NCI-H1694 (cell line): Measurements from ENCODE around the gene AK8.
"Not testable (repeated sequence)": the region's sequence is repeated elsewhere in the genome, so short reads cannot be mapped to it uniquely, and the experiment has no call there.

Experiments used
- DNase-seq: peaks from one replicate; lab custom pipeline; 2025; lab: John Stamatoyannopoulos, UW

The AK8 gene

DNA sequence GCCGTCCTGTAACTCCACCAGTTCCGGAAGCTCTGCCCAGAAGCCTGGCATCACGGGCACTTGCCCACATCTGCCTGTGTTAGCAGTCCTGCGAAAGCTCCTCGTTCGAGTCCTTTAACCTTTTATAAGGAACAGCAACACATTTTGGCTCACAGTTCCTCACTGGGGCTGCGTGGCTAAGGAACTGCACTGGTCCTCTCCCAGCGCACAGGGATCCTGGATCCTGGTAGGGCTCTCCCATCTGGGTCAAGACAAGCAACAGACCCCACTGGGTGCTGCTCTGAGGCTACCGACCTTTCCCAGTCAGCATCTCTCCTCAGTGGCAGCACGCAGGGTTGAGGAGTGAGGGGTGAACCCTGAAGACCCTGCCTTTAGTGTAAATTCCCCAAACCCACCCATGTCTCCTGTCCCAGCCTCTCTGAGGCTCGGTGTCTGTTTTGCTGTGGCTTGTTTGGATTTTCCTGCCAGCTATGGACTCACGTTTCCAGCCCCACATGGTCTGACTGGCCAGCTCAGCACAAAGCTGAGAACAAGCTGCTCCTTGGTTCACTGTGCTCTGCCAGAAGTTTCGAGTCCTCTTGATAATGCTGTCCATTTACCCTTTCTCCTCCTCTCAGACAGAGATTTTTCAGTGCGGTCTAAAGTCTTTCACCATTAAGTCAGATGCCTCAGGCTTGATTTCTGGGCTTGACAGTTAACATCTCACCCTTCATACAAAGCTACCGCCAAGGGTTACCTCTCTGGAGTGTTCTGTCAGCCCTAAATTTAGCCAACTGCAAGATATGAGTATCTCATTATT lies 80.0 kb downstream of the AK8 start:
- no peak for DNase-seq

DNA sequence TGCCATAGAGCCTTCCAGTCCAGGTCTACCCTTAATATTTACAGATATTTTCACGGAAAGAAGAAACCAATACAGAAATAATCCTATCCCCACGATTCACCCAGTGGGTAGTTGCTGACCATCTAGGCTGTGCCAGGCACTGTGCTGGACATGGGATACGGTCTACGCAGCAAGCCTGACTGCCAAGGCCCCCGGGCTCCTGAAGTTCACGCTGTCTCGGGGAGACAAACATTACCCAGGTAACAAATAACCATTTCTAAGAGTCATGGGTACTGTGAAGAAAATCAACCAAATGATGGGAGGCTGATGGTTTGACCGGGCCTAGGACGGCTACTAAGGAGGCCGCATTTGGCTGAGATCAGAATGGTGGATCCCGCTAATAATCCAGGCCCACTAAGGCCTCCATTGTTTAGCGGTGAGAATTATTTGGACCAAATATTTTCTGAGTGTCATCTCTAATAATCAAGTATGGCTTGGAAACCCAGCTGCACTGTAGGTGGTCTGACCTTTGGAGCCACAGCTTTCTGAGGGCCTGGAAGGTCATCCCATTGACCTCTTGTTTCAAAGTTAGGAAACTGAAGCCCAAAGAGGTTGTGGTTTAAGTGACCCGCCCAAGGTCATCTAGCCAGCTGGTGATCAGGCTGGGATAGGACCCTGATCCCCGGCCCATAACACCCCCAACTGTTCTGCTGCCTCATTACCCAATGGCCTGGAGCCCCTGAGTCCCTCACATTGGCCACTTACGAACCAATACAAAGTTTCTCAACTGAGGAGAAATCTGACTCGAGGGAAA lies 82.4 kb downstream of the AK8 start:
- DNase-seq: no peak

DNA sequence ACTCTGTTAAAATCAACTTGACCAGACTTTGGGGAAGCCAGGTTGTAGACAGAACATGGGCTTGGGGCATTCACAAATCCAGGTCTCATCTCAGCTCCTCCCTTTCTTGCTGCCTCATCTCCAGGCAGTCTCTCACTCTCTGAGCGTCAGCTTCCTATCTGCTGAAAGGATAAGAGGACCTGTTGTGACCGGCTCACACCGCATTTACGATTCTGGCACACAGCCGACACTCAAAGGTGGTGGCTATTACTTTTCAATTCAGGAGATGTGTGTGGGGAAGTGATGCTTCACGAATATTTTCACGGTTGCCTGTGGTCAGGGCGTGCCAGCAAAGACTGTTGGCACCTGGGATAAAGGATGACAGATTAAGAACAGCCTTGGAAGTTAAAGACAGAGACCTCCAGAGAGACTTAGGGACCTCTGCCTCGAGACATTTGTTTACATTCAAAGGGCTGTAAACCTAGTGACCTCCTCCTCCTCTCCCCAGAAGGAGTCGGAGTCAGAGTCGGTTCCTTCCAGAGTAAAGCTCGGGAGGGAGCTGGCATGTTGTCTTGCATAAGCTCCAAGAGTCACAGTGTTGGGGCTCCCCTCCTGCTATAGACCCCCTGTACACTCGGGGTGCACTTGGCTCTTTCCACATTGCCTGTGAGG lies 83.2 kb downstream of the AK8 start:
- DNase-seq: no peak

DNA sequence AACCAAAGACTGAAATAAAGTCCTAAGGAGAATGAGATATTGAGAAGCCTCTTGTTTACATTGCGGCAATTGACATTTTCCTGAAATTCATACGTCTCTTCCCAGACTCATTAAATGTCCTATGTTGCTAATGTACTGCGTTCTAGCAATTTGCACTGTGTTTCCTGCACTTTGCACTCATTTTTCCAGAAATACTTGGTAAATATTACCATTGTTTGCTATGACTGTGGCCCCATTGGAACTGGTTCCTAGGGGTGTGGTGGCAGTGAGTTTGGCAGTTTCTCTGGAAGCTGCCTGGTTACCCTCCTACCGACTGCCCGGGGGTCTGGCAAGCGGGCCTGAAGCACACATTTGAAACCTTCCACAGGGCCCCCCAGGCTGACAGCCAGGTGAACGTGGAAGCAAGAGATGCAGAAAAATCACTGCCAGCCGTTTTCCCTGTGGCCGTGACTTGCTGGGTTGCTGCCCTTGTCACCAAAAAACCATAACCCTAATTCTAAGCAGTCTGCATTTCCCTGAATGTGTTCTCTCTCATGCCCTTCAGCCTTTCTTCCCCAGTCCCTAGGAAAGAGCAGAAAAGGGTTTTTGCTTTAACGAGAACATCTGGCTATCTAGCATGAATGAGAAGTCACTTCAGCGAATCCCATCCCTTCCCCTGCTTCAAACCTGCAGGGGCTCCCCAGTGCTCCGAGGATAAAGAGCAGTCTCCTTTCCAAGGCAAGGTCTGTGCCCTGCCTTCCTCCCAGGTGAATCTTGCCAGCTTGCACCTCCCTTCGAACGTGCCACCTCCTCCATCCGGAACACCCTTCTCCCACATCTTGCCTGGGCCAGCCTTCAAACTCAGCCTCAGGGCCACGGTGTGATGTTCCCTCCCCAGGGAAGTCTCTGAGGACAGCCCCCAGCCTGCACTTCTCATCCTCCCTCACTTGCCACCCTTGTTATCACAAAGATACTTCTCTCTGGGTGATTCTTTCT lies 84.2 kb downstream of the AK8 start:
- no peak for DNase-seq

DNA sequence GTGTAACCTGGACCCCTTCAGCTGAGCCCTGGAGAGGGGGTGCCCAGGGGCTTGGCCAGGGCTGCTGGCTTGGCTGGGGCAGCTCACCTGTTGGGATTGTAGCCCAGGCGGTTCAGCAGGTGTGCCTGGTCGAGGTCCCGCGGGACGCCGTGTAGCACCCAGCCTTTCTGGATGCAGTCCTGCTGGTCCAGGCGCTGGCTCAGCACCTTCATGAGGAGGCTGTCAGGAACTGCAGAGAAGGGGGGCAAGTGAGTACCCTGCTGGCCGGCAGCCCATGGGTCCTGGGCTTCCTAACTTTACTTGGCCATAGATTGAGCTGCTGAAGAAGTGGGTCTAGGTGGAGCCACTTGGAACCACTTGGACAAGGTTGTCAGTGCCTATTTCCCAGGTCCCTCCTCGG lies 85.5 kb downstream of the AK8 start:
- DNase-seq: no peak

DNA sequence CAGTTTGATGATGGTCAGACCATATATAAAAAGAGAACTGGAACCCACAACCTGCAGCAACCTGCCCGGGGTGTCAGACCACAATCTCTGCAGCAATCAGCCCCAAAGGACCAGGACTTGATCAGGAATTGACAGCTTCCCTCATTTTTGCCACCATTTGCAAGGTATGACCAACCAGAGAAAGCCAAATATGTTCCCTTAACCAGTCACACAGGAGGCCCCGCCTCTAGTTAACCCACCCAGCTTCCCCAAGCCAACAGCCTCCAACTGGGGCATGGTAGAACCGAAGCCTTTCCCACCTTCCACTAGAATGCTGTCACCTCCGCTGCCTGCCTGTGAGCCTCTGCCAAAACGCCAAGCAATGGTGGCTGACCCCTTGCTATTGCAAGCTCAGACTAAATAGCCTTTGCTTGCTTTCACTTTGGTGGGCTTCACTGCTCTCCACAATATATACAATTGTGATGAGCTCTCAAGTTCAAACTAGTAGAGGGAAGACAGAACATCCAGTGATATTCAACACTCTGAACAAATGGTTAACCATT lies 86.3 kb downstream of the AK8 start:
- DNase-seq: no peak

DNA sequence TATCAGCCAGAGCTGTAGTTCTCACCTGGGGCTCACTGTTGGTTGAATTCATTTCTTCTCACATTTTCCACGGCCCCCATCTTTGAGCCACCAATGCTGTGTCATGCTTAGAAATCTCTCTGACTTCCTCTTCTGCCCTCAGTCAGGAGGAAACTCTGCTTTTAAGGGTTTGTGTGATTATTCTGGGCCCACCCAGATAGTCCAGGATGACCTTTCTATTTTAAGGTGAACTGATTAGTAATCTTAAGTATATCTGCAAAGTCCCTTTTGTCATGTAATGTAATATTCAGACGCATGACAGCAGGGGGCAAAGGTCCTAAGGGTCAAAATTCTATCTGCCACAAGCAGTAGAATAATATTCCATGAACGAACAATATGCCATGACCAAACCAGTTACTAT lies 88.4 kb downstream of the AK8 start:
- no peak for DNase-seq

DNA sequence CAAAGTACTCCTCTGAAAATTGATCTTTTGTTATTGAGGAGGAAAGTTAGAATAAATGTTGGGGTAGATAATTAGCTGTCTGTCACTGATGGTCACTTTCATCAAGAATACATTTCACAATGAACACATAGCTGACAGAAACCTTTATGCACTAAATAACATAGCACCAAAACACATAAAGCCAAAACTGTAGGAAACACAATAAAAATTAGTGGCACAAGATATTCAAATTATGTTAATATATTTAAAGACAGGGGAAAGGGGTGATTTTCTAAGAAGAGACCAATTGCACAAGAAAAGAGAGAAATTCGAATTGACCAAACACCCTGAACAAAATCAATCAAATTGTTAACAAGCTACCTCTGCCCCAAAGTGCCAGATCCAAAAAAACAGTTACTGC lies 89.7 kb downstream of the AK8 start:
- no peak for DNase-seq

DNA sequence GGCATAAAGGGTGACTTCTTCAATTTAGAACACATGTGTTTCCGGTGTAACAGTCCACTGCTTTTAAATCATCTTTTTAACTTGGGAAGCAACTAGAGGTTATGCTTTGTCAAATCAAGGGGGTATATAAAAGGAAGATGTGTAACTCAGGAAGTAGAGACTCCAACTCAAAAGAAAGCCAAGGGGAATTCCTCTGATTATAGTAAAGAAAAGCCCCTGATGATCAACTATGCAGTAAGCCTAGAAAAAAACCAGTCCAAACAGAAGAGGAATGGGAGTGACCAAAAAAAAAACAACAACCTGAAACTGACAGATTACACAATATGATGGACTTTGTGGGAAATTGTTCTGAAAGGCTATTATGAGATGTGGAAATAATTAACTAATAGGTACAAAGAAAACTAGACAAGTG lies 90.3 kb downstream of the AK8 start:
- DNase-seq: no peak

DNA sequence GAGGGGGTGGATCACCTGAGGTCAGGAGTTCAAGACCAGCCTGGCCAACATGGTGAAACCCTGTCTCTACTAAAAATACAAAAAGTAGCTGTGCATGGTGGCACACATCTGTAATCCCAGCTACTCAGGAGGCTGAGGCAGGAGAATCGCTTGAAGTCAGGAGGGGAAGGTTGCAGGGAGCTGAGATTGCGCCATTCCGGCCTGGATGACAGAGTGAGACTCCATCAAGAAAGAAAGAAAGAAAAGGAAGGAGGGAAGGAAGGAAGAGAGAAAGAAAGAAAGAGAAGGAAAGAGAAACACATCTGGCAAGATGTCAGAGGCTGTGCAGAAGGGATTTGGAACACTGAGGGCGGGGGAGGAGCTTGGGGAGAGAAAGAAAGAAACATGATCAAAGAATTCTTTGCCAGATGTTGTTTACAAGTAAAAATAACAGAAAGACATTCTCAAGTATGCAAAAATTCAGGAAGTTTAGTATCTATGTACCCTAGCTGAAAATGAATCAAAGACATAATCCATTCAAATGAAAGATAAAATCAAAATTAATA lies 93.7 kb downstream of the AK8 start:
- DNase-seq: no peak

DNA sequence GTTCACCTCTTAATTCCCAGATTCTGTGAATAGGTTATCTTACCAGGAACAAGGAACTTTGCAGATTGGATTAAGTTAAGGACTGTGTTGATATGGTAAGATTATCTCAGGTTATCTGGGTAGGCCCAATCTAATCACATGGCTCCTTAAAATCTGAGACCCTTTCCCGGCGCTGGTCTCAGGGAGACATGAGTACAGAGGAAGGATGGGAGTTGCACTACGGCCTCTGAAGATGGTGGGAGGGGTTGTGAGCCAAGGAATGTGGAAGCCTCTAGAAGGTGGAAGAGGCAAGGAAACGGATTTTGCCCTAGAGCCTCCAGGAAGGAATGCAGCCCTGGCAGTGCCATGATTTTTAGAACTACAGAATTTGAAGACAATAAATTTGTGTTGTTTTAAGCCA lies 95.1 kb downstream of the AK8 start:
- no peak for DNase-seq

DNA sequence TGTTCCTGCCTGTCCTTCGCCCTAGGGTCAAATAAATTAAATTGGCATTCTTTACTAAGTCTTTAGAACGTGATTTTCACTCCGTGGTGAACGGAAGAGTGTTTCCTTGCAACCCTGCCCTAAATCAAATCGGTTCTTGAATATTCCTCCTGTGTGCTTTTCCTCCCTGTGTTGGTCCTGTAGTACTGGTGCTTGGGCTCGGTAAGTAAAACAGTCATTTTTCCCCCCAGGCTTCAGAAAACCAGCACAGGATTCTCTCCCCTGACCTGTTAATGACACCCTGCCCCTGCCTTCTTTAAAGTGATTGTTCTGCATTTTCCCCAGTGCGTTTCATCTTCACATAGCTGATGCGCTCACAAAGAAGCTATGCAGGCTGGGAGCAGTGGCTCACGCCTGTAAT lies 96.0 kb downstream of the AK8 start:
- no peak for DNase-seq

DNA sequence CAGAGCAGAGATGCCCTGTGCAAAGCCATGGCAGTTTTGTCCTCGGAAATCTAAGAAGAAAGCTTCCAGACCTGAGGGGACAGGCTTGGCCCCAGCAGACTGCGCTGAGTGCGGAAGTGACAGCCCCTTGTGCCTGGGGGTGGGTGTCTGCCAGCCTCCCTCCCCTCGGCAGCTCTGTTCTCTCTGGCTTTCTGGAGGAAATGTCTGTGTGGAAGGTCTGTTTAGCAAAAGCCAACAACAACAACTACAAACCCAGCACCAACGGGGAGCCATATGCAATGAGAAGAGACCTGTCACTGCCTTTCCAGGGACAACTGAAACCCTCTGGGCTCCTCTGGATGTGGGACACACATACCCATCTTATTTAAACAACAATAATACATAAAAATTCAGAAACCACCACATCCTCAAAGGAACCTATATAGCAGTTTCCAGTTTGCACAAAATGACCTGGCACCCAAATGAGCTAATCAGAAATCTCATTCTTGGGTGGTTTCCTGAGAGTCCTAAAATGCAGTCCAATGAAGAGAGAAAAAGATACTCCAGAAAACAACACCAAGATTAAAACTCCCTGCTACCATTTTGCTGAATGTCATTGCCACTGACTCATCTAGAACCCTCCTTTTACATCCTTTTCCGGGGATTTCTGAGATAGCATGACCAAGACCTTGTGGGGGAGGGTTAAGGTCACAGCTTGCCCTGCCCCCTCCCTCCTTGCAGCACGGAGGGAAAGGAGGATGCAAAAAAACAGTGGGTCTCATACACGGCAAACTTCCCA lies 97.7 kb downstream of the AK8 start:
- no peak for DNase-seq

DNA sequence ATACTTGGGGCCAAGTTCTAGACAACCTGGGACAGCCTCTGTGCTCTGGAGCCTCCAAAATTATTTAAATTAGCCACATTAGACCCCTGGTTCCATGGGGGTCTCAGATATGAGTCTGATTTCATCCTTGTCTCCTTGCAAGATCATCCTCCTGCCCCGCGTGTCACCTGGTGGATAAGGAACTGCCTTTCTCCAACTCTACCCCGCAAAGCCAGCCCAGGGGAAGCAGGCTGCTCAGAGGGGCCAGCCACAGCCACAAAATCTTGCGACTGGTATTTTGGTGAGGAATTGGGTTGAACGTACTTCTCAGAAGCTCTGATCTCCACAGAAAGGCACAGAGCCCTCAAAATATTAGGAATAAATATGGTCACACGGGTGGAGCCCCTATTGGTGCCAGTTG lies 101.2 kb downstream of the AK8 start:
- DNase-seq: no peak

DNA sequence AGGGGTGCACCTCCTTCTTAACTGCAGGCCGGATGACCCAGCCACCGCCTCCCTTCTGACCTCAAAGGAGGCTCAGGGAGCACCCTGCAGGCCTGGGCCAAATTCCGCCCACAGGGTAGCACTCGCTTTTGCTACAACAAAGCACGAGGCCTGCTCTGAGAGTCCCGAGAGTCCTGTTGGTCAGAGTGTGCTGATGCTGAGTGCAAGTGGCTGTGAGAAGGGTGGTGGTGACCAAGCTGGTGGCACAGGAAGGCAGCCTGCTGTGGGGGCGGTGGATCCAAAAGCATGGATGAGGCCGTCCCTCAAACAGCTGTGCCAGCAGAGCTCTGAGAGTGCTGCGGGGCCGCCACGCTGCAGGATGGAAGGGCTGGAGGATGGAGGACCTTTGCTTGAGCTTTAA lies 101.8 kb downstream of the AK8 start:
- DNase-seq: no peak

DNA sequence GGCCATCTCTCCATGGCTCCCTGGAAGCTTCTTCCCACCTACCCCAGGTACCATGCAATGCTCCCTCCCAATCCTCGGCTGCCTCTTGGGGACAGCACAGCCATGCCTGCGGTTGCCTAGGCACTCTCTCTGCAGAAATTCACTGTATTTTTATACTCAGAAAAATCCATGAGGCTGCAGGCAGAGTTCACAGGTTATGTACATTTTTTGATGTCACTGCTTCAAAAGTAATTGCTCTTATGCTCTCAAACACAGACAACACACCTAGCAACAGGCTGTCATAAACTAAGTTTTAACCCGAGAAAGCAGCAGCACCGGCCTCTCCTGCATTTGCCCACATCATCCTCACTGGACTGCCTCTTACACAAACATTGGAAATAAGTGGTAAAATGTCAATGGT lies 102.4 kb downstream of the AK8 start:
- no peak for DNase-seq

DNA sequence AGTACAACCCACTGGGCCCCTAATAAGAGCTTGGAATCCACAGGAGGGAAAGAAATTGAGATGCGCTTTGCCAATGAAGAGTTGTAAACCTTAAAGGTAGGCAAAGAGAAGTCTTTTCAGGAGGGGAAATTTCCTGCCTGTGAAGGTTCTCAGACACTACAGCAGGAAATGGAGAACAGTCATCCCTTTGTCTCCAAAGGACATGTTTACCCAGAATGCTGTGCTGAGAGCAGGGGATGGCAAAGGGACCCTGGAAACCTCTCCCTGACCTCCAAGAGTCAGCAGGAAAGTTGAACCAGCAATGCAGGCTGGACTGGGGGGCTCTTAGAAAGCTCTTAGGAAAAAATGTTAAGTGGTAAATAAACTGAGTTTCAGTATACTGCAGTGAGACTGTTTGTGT lies 103.2 kb downstream of the AK8 start:
- no peak for DNase-seq

DNA sequence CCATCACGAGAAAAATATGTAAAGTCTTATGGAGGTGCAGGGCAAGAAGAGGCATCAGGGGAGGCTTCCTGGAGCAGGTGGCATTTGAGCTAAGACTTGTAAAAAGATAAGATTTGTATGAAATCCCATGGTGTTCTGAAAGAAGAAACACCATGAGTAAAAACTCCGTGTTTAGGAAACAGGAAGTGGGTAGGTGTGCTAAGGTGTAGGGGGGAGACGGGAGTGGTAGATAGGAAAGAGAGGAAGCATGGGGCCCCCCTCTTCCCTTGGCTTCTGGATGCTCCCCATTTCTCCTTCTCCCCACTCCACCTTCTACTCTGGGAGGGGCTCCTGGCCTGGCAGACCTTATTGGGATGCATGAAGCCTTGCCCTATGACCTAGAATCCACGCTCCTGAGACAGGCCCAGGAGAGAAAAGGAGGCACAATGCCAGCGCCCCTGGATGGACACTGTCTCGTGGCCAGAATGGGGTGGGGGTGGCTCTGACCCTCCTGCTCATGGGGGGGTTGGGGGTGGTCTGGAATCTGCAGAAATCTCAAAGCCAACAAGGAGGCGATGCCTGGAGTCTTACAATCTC lies 104.2 kb downstream of the AK8 start:
- DNase-seq: no peak

DNA sequence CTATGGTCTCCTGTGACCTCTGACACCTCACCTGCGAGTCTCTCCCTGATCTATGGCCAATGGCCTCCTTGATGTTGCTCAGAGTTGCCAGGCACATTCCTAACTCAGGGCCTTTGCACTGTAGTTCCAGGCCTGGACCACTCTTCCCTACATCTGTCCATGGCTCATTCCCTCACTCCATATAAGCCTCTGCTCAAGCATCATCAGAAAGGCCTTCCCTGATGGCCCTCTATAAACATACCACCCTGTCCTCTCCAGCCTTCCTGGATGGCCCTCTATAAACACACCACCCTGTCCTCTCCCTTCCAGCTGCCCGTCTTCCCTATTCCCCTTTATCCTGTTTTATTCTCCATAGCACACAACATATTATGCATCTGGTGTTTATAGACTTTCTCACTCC lies 105.0 kb downstream of the AK8 start:
- DNase-seq: no peak

DNA sequence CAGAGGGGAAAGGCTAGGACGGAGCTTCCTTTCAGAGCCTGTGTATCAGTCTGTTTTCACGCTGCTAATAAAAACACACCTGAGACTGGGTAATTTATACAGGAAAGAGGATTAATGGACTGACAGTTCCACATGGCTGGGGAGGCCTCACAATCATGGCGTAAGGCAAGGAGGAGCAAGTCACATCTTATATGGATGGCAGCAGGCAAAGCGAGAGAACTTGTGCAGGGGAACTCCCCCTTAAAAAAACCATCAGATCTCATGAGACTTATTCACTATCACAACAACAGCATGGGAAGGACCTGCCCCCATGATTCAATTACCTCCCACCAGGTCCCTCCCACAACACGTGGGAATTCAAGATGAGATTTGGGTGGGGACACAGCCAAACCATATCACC lies 106.3 kb downstream of the AK8 start:
- DNase-seq: not testable (repeated sequence)
